GM18517 (cell line): Measurements from ENCODE around the gene TRHDE.

ENCODE experiments used
- ATAC-seq: cut with Tn5 transposase; IDR thresholded peaks from one replicate; pipeline ENCODE4 v1.9.1; 2021; ENCODE audit warnings: mild to moderate bottlenecking, moderate library complexity; ENCODE audit not compliant: unreplicated experiment

TRHDE gene

GRCh38 chr12:72432037-72432604, 160.0 kb downstream of the TRHDE start:
- ATAC-seq = no peak

DNA sequence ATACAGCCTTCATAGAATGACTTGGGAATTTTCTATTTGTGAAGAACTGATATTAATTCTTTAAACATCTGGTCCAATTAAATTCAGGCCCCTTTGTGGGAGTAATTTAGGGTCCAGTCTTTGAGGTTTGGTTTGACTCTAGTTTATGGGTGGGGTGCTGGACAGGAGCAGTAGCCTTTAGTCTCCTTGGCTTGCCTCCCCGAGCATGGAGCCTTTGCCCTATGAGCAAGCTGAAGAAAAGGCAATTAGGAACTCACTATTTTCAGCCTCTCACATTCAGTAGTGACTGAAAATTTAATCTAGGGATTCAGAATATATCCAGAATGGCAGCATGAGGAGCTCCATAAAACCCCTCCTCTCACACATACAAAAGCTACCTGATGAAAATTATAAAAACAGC, 161.1 kb downstream of the TRHDE start:
- no peak for ATAC-seq

DNA sequence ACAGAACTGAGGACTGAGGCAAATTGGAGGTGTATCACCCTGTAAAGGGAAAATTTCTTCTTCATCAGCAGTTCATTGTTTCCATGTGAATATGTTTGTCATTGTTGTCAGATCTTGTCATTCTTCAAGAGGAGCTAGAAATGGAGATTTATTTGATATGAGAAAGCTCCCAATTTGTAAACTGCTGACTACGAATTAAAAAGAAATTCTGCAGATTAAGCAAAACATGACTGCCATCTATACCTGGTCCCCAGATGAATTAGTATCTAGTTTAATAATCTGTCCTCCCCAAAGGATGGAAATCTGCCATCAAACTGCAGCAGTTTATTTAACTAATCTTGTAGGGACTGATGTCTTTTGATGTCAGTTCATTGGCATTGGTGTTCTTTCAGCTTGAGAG, 162.8 kb downstream of the TRHDE start:
- ATAC-seq = no peak

DNA sequence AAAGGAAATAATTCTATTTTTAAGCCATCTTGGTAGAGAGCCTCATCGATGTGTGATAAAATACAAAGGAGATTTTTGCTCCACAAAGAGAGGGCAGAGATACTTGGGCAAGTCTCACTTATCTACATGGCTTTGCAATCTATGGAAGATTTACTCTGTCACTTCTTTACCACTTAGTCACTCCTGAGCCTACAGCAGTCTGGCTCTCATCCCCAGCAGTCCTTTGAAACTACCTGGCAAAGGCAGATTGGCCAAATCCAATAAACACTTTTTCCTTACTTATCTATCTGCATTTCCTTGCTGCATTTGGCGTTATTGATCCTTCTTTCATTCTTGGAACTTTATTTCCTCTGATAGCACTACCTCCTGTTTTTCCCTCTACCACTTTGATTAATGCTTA, 170.0 kb downstream of the TRHDE start:
- no peak for ATAC-seq

- no peak for ATAC-seq
Observed at GRCh38 chr12:72444125-72444524, 172.0 kb downstream of the TRHDE start.

DNA sequence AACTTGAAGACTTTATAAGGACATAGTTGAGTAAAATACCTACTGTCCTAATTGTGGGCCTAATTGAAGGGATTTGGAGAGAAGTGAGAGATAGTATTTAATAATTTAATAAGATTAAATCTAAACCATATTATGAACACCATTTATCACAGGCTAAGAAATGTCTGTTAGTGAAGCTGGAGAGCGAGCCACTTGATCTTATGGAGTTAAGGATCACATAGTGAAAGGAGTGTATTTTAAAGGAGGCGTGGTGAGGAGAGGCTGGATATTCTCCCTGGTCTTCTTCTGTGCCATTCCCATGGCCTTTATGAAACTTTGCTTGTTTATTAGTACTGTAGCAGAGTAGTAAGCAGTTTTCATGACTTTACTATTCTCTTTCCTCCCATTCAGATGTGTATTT, 172.4 kb downstream of the TRHDE start:
- ATAC-seq = no peak

GRCh38 chr12:72448089-72448488, 175.9 kb downstream of the TRHDE start:
- ATAC-seq = no peak

DNA sequence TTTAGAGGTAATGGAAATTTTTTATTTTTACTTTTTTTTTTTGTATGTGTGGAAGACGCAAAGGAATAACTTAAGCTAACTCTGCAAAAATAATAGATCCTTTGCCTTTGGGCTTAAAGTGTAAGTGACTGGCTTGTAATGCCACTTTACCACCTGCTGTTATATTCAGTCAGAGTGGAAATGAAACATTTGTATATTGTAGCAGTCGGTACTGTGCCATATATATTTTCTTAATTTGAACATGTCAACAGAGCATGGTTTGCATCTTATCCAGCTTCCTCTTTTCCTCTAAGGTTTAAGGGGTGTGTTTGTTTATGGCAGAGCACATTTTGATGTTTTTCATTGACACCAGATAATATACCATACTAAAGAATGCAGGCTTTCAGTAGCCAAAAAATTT, 176.6 kb downstream of the TRHDE start:
- no peak for ATAC-seq

- no peak for ATAC-seq
Observed at GRCh38 chr12:72453066-72453465, 180.9 kb downstream of the TRHDE start.

DNA sequence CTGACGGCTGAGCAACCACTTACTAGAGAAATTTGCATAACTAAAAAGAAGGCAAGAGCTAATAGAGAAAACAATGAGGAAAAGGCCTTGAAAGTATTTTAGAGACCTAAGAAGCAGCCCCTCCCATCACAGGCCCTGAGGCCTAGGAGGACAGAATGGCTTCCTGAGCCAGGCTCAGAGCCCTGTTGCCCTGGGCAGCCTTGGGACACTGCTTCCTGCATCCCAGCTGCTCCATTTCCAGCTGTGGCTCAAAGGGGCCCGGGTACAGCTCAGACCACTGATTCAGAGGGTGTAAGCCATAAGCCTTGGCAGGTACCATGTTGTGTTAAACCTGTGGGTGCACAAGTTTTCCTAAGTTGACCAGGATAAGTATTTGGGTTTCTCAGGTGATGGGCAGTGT, 181.4 kb downstream of the TRHDE start:
- ATAC-seq = no peak

DNA sequence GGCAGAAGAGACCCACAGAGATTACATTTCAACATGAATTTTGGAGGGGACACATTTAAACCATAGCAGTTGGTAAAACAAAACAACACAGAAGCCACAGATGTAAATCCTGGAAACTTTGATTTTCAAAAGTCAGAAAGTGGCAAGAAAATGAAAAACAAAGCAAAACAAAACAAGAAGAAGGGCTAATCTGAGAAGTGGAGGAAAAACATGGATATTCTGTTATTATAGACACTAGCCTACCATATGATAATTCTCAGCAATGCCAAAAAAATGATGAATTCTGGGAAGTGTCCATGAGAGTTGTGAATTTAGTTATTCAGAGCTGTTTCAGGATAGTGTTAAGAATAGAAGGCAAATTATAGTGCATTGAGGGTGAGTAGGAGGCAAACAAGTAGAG, 192.3 kb downstream of the TRHDE start:
- ATAC-seq = no peak

GRCh38 chr12:72465155-72465554, 193.0 kb downstream of the TRHDE start:
- ATAC-seq = no peak

GRCh38 chr12:72465940-72466630, 193.9 kb downstream of the TRHDE start:
- no peak for ATAC-seq

- ATAC-seq = no peak
Observed at GRCh38 chr12:72467985-72468384, 195.8 kb downstream of the TRHDE start.

DNA sequence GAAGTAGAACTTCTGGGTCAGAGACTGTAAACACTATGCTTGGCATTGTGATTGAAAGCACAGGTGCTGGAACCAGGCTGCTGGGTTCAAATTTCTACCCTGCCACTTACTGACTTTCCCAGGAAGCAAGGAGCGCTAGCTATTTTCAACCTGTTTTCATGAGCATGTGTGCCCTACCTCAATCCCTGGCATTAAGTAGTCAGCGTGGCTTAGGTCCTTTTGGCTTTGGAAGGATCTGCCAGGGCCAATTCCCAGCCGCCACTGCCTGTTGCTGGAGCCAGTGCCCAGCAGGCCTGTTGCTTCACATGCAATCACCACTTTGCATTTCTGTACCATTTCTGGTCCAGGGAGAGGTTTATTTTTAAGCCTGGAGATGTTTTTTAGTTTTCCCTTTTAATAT, 196.3 kb downstream of the TRHDE start:
- ATAC-seq = no peak

GRCh38 chr12:72471806-72472205, 199.6 kb downstream of the TRHDE start:
- no peak for ATAC-seq

GRCh38 chr12:72472350-72472749, 200.2 kb downstream of the TRHDE start:
- ATAC-seq = no peak

GRCh38 chr12:72476301-72476700, 204.1 kb downstream of the TRHDE start:
- no peak for ATAC-seq

- no peak for ATAC-seq
Observed at GRCh38 chr12:72485017-72485701, 213.0 kb downstream of the TRHDE start.

GRCh38 chr12:72491426-72491825, 219.3 kb downstream of the TRHDE start:
- ATAC-seq = no peak

DNA sequence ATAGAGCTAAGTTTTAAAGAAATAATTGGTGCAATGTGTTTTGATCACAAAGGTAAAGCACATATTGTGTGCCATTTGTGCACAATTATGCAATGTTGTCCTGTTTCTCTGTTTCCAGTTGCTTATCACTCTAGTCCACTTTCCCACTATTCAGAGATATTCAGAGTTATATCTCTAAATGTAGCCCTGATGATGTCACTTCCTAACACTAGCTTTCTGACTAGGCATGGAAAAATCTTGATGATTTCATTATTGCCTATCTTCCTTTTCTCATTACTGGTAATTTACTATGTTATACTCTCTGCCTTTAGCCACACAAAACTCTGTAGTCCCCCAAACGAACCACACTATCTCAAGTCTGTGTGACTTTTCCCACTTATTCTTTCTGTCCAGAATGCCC, 221.2 kb downstream of the TRHDE start:
- no peak for ATAC-seq

DNA sequence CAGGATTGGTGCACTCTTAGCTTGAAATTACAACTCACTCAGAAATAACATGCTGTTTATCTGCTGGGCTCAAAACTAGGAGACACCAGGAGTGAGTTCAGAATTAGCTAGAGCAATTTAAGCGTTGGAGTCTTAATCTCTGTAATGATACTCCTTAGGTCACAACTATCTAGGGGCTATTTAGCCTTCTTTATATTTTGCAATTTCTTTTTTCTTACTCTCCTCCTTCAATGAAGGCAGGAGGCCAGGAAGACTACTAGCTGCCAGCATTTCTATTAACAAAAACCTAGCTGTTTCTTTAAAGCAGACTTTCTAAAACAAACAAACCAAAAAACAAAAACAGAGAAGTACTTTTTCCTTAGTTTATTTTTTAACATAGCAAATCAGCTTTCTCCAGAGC, 226.2 kb downstream of the TRHDE start:
- ATAC-seq = no peak
